ENCODE data around the gene JARID2.

GRCh38 chr6:15493437-15494168 is 247.7 kb downstream of the JARID2 start:
- TF ChIP-seq, protein P1, sequence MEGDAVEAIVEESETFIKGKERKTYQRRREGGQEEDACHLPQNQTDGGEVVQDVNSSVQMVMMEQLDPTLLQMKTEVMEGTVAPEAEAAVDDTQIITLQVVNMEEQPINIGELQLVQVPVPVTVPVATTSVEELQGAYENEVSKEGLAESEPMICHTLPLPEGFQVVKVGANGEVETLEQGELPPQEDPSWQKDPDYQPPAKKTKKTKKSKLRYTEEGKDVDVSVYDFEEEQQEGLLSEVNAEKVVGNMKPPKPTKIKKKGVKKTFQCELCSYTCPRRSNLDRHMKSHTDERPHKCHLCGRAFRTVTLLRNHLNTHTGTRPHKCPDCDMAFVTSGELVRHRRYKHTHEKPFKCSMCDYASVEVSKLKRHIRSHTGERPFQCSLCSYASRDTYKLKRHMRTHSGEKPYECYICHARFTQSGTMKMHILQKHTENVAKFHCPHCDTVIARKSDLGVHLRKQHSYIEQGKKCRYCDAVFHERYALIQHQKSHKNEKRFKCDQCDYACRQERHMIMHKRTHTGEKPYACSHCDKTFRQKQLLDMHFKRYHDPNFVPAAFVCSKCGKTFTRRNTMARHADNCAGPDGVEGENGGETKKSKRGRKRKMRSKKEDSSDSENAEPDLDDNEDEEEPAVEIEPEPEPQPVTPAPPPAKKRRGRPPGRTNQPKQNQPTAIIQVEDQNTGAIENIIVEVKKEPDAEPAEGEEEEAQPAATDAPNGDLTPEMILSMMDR (IDR thresholded peaks at IDR 0.05), result no peak
- TF ChIP-seq POLR2A (IDR thresholded peaks at IDR 0.05), result no peak
- TF ChIP-seq POLR2AphosphoS5 (IDR thresholded peaks at IDR 0.05), result no peak
- no peak for TF ChIP-seq EP300 (IDR thresholded peaks at IDR 0.05)

All from suprapubic skin (tissue), 4 donors.